Upper lobe of left lung (tissue), 6 donors: ENCODE measurements around the gene HSPB3. TPM values are rescaled to one million over a fixed set of nuclear protein-coding genes. Genes with fewer than 3 reads are reported as not detected.
A peak's percentile ranks its signal among the peaks of the same experiment; 100 is the strongest.

Experiments
- ATAC-seq, 2 donors: fragments of 200-7000 bp; cut with Tn5 transposase; one replicate each; pipeline ENCODE4 v1.9.1; 2022; ENCODE audit warnings: mild to moderate bottlenecking in 2 of 2, moderate library complexity in 2 of 2; ENCODE audit not compliant: low FRiP score in 2 of 2
- DNase-seq, 2 donors: peaks; one replicate each; pipeline ENCODE4 v3.0.0-alpha.2; 2019 to 2020
- H3K27ac ChIP-seq, 4 donors: fragments of 200-600 bp; sonication (generic); one replicate each; pipeline ENCODE4 v1.5.1; 2016 to 2019
- H3K27me3 ChIP-seq, 4 donors: fragments of 200-600 bp; sonication (generic); one replicate each; pipeline ENCODE4 v1.5.1; 2017 to 2019
- H3K36me3 ChIP-seq, 4 donors: fragments of 200-600 bp; sonication (generic); one replicate each; pipeline ENCODE4 v1.5.1; 2016 to 2019
- H3K4me1 ChIP-seq, 4 donors: fragments of 200-600 bp; sonication (generic); one replicate each; pipeline ENCODE4 v1.5.1; 2018 to 2019
- H3K4me3 ChIP-seq, 4 donors: fragments of 200-600 bp; sonication (generic); one replicate each; pipeline ENCODE4 v1.5.1; 2017 to 2019; ENCODE audit warnings: mild to moderate bottlenecking in 2 of 4, moderate library complexity in 1 of 4
- H3K9me3 ChIP-seq, 4 donors: fragments of 200-600 bp; sonication (generic); one replicate each; pipeline ENCODE4 v1.5.1; 2018 to 2019
- EP300 ChIP-seq, 4 donors: sonication (generic); formaldehyde crosslinking; IDR thresholded peaks; one replicate each; pipeline ENCODE4 v1.5.1; 2017; ENCODE audit warnings: antibody characterized with exemption in 4 of 4, control low read depth in 2 of 4
- POLR2A ChIP-seq, 4 donors: fragments of 450-650 bp; IDR thresholded peaks; one replicate each; pipeline ENCODE4 v1.5.1; 2016 to 2017; ENCODE audit warnings: antibody characterized with exemption in 4 of 4, mild to moderate bottlenecking in 2 of 4
- POLR2AphosphoS5 ChIP-seq, 2 donors: sonication (generic); formaldehyde crosslinking; IDR thresholded peaks; one replicate each; pipeline ENCODE4 v1.5.1; 2017; ENCODE audit warnings: antibody characterized with exemption in 2 of 2
- WGBS, 2 donors: methylation state at CpG; one replicate each; pipeline ENCODE4 v1.1.5; 2017 to 2018; 5-methylcytosine and 5-hydroxymethylcytosine counted together
- total RNA-seq, 6 donors: library from RNA; depleted of rRNA in 4 of 6; stranded (reverse); fragments of >200 nt in 4 of 6; gene quantifications; one replicate each; pipeline versions ENCODE4 v1.1.0 to v1.2.1, GENCODE V29; 2016 to 2021
- TF ChIP-seq, protein P1 (sequence below), 6 experiments: fragments of 450-650 bp in 4 of 6; fragments of 200-600 bp in 2 of 6; sonication (generic) in 2 of 6; IDR thresholded peaks; one replicate each; pipeline ENCODE4 v1.5.1; 2016 to 2019; ENCODE audit warnings: antibody characterized with exemption in 6 of 6
- donor health status: DM: no; HTN: no; CAD: no; lungs with moderate emphysema.
- donor health status: DM: no; HTN: yes; CAD: no; lungs with severe emphysema.

The HSPB3 gene
- total RNA-seq, 6 donors from 2014 or later = 0.44 to 3.3 (median 1.6) TPM; not detected in 2

DNA sequence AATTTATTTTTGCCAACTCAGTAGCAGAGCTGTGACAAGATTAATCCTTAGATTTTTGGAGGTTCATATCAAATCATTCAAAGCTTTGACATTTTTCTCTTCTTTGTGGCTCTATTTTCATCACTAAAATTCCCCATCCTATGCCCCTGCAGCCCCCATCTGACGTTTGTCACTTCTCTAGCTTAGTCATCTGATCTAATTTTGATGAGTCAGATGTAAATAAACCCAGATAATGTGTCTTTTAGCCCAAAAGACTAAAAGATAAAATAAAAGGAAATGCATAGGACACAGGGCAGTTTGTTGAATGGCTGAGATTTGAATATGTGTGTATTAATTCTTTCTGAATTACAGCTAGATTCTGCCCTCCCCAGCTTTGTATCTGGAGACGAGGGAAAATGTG is 897 bp upstream of the HSPB3 start:
- ATAC-seq (no peak), DNase-seq (no peak)
- H3K27ac ChIP-seq = no peak overlapping the region
- H3K9me3 ChIP-seq = no peaks in the 10 kb centered on the region
- WGBS, 2 donors = 51 to 54% methylated on average over 2 of the region's 2 CpGs
- H3K4me3 ChIP-seq = no peak overlapping the region
- no peaks in the 10 kb centered on the region for H3K36me3 ChIP-seq
- H3K27me3 ChIP-seq = no peaks in the 10 kb centered on the region
- peaks cover 2 to 8% (median 5%) of the 10 kb centered on the region in 4 donors for H3K4me1 ChIP-seq
- no peak for TF ChIP-seq POLR2A (IDR thresholded peaks at IDR 0.05)
- TF ChIP-seq POLR2AphosphoS5 (IDR thresholded peaks at IDR 0.05) = no peak
- no peak for TF ChIP-seq EP300 (IDR thresholded peaks at IDR 0.05)

DNA sequence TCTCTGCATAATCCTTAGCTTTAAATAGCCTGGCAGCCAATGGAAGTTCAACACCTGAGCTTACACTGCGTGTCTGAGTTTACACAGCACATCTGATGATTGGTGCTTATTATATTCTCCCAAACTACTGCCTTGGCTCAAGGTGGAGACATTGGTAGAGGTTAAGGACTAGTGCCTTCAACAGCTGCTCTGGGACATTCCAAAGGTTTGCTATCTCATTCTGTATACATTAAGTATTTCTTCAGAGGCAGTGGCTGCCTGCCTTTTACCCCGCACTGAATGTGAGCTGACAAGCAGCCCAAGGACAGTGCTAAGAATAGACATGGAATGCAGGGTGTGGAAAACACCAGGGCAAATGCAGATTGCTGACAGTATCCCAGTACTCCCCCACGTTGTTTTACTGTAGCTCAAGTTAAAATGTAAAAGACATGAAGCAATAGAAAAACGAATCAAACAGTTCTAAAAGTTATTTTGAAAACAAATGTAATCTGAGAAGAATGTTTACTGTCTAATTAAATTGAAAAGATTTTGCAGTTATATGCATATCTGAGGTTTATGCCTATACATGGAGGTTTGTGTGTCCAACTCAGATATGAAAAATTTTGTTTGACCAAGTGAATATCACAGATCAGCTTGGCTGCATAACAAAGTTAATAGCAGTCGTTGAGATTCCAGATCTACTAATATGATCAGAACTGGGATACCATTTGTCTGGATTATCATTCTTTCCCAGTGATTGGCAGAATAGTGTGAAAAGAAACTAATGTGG is 1.8 kb downstream of the HSPB3 start:
- 27 to 34% methylated on average over 5 of the region's 5 CpGs for WGBS, 2 donors
- Histone ChIP-seq H3K27me3 (no peaks in the 10 kb centered on the region), H3K4me1 (peaks cover 2 to 8% (median 5%) of the 10 kb centered on the region in 4 donors), H3K27ac (no peak overlapping the region), H3K36me3 (no peaks in the 10 kb centered on the region), H3K9me3 (no peaks in the 10 kb centered on the region), H3K4me3 (no peak overlapping the region)
- TF ChIP-seq EP300 (IDR thresholded peaks at IDR 0.05) = no peak
- TF ChIP-seq, protein P1, sequence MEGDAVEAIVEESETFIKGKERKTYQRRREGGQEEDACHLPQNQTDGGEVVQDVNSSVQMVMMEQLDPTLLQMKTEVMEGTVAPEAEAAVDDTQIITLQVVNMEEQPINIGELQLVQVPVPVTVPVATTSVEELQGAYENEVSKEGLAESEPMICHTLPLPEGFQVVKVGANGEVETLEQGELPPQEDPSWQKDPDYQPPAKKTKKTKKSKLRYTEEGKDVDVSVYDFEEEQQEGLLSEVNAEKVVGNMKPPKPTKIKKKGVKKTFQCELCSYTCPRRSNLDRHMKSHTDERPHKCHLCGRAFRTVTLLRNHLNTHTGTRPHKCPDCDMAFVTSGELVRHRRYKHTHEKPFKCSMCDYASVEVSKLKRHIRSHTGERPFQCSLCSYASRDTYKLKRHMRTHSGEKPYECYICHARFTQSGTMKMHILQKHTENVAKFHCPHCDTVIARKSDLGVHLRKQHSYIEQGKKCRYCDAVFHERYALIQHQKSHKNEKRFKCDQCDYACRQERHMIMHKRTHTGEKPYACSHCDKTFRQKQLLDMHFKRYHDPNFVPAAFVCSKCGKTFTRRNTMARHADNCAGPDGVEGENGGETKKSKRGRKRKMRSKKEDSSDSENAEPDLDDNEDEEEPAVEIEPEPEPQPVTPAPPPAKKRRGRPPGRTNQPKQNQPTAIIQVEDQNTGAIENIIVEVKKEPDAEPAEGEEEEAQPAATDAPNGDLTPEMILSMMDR (IDR thresholded peaks at IDR 0.05) = no peak
- ATAC-seq = peak; percentile 53 to 72
- no peak for DNase-seq

DNA sequence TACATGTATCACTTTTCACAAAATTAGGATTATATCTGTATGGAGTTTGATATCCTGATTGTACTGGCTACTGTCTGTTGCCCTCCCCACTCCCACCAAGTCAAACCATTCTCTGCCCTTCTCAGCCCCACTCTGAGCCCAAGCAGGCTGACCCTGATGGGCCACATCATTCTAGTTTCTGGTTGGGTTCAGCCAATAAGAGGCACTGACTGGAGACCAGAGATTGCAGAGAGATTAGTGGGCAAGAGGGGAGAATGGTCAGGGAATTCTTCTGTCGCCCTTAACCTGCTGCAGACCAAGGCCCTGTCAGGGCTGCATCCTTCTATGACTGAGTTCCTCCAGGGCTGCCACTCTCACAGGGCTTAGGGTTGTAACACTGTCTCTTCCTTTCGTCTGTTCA is 2.7 kb downstream of the HSPB3 start:
- Histone ChIP-seq H3K4me1 (peaks cover 2 to 8% (median 5%) of the 10 kb centered on the region in 4 donors), H3K36me3 (no peaks in the 10 kb centered on the region), H3K9me3 (no peaks in the 10 kb centered on the region), H3K4me3 (no peak overlapping the region), H3K27me3 (no peaks in the 10 kb centered on the region), H3K27ac (no peak overlapping the region)
- DNase-seq = no peak
- 82 to 89% methylated on average over 2 of the region's 2 CpGs for WGBS, 2 donors
- no peak for ATAC-seq
- TF ChIP-seq EP300 (IDR thresholded peaks at IDR 0.05) (no peak), POLR2AphosphoS5 (IDR thresholded peaks at IDR 0.05) (no peak), POLR2A (IDR thresholded peaks at IDR 0.05) (no peak)
- TF ChIP-seq, protein P1 (IDR thresholded peaks at IDR 0.05) = no peak

DNA sequence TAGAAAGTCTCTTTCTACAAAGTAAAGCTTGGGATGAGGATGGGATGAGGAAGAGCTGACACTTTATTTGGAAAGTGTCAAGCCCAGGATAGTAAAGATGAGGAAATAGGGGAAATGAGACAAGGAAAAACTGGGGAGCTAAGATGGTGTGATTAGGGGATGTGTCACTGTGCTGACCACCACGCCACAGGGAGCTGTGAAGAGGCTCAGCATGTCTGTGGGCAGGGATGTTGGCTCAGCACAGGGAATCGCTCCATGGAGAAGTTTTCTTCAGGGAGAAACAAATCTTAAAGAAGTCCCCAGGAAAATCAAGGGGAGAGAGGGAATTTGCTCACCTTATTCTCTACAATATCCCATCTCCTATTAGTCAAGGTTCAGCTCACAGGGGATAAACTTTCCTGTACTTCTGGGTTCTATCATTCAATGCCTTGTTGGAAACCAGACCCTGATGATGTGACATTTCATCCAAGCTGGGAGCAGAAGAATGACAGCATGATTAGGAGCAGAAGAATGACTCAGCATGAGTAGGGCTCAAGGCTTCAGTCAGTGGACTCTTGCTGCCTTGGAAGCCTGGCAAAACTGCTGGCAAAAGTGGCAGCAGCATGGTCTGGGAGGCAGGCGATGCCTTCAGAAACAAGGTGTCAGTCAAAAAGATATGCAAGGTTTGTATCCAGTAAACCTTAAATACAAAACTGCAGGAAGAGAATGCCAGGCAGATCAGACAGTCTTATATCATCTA is 4.9 kb downstream of the HSPB3 start:
- 83 to 85% methylated on average over 3 of the region's 3 CpGs for WGBS, 2 donors
- H3K36me3 ChIP-seq = no peaks in the 10 kb centered on the region

DNA sequence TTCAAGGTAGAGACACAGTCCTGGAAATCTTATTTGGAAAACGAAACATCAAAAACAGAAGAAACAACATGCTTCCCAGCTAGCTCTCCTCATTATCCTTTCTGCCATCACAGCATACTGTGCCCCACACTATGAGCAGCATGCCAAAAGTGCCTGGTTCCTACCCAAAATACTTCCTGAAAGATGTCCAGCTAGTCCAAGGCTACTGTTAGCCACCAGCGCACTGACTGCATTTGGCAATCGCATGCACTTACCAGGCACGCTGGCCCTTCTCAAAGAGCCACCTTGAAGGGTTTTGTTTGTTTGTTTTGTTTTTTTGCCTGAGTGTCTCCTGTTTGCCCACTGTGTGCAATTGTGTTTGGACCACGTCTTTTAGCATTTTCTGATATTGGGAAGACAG is 6.8 kb downstream of the HSPB3 start:
- 69 to 73% methylated on average over 5 of the region's 5 CpGs for WGBS, 2 donors
- no peaks in the 10 kb centered on the region for H3K27me3 ChIP-seq

More for the DNA sequence above, 4.9 kb downstream of the HSPB3 start:
- ATAC-seq = no peak
- TF ChIP-seq EP300 (IDR thresholded peaks at IDR 0.05) = no peak
- TF ChIP-seq POLR2A (IDR thresholded peaks at IDR 0.05) = no peak
- TF ChIP-seq POLR2AphosphoS5 (IDR thresholded peaks at IDR 0.05) = no peak
- TF ChIP-seq, protein P1 (IDR thresholded peaks at IDR 0.05) = no peak
- H3K27me3 ChIP-seq = no peaks in the 10 kb centered on the region
- H3K4me3 ChIP-seq = no peak overlapping the region
- no peaks in the 10 kb centered on the region for H3K9me3 ChIP-seq
- H3K27ac ChIP-seq = no peak overlapping the region
- H3K4me1 ChIP-seq = peaks cover 2 to 8% (median 5%) of the 10 kb centered on the region in 4 donors
- DNase-seq = no peak

More for the DNA sequence above, 6.8 kb downstream of the HSPB3 start:
- no peak overlapping the region for H3K4me3 ChIP-seq
- no peaks in the 10 kb centered on the region for H3K9me3 ChIP-seq
- TF ChIP-seq POLR2A (IDR thresholded peaks at IDR 0.05) (no peak), EP300 (IDR thresholded peaks at IDR 0.05) (no peak), POLR2AphosphoS5 (IDR thresholded peaks at IDR 0.05) (no peak)
- TF ChIP-seq, protein P1 (IDR thresholded peaks at IDR 0.05) = no peak
- H3K36me3 ChIP-seq = no peaks in the 10 kb centered on the region
- DNase-seq = no peak
- H3K27ac ChIP-seq = no peak overlapping the region
- no peak for ATAC-seq
- peaks cover 2 to 4% (median 2%) of the 10 kb centered on the region in 4 donors for H3K4me1 ChIP-seq
